Muscle layer of colon (tissue), 2 donors: ENCODE data around the gene ZFPM1.
"Not testable (repeated sequence)": the region's sequence is repeated elsewhere in the genome, so short reads cannot be mapped to it uniquely, and the experiment has no call there.

Source experiments
- H3K27ac ChIP-seq: one replicate; pipeline ENCODE4 v1.7.0; 2013; ENCODE audit warnings: low read depth, mild to moderate bottlenecking, low read length, moderate library complexity
- H3K27me3 ChIP-seq, 2 donors: one replicate each; pipeline ENCODE4 v1.7.0; 2013; ENCODE audit warnings: low read length in 2 of 2, mild to moderate bottlenecking in 2 of 2; ENCODE audit not compliant: insufficient read depth in 2 of 2, control insufficient read depth in 1 of 2
- H3K36me3 ChIP-seq: one replicate; pipeline ENCODE4 v1.7.0; 2013; ENCODE audit warnings: mild to moderate bottlenecking, low read length; ENCODE audit not compliant: insufficient read depth
- H3K4me1 ChIP-seq: one replicate; pipeline ENCODE4 v1.7.0; 2013; ENCODE audit warnings: mild to moderate bottlenecking, low read length; ENCODE audit not compliant: insufficient read depth
- H3K4me3 ChIP-seq, 2 donors: one replicate each; pipeline ENCODE4 v1.7.0; 2013; ENCODE audit warnings: low read length in 2 of 2, low read depth in 1 of 2, mild to moderate bottlenecking in 1 of 2, moderate library complexity in 1 of 2
- H3K9ac ChIP-seq: one replicate; pipeline ENCODE4 v1.7.0; 2013; ENCODE audit warnings: low read length
- H3K9me3 ChIP-seq: one replicate; pipeline ENCODE4 v1.7.0; 2013; ENCODE audit warnings: mild to moderate bottlenecking, low read length
- donor health status: abdominal sarcoma.
- donor health status: Adenocarcinoma of cecum.

ZFPM1 gene

DNA sequence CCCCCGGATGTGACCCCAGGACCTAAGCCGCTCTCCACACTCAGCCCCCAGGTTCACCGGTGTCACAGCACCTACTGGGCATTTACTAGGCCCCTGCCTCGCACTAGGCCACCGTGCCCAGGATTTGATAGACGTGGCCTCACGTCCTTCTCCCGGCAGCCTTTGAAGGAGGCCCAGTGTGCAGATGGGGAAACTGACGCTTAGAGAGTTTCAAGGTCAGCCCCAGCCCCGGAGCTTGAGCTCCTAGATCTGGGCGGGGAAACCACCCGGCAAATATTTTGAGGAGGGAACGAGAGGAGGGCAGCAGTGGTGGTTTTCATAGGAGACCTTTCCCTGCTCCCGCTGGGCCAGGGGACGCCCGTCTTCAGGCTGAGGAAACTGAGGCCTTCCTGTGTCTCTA is 10.3 kb downstream of the ZFPM1 start:
- H3K4me3 ChIP-seq, result no peak overlapping the region
- no peak overlapping the region for H3K27ac ChIP-seq
- no peak overlapping the region for H3K9ac ChIP-seq
- H3K36me3 ChIP-seq, result no peaks in the 10 kb centered on the region
- H3K27me3 ChIP-seq, result peaks cover 0 to 38% of the 10 kb centered on the region in 2 donors
- H3K9me3 ChIP-seq, result no peaks in the 10 kb centered on the region
- H3K4me1 ChIP-seq, result no peaks in the 10 kb centered on the region

DNA sequence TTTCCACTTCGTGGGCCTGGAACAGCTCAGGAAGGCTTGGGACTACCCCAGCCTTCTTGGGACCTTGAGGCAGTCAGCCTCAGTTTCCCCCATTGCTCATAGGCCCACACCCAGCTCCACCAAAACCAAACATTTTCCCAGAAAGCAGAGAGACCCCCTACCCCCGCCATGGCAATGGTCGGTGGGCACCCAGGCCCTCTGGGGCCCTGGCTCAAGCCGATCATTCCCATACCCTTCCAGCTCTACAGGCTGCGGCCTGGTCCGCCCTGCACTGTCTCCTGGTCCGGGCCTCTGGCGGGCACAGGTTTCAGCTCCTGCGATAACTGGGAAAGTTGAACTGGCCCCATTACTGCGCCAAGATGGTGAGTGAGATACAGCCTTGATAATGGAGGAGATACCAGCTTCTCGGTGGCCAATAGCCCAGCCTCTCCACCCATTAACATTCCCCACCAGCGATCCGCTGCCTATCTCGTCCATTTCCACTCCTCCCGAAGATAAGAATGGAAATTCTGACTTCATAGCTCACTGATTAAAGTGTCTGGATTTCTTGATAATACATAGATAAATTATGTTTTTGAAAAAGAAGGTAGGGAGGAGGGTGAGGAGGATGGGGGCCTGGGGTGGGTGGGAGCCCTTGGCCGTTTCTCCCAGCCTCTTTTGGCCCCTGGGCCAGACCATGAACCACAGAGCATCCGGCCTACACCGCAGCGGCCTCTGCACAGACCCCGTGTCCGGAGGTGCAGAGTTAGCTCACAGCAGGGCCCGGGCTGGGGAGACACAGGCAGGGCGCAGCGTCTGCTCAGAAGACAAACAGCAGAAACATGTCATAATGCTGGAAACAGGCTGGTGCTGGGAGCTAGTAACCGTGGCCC is 11.6 kb downstream of the ZFPM1 start:
- Histone ChIP-seq H3K27ac (no peak overlapping the region), H3K36me3 (no peaks in the 10 kb centered on the region), H3K4me1 (no peaks in the 10 kb centered on the region), H3K9me3 (no peaks in the 10 kb centered on the region), H3K9ac (no peak overlapping the region), H3K27me3 (peaks cover 0 to 35% of the 10 kb centered on the region in 2 donors), H3K4me3 (no peak overlapping the region)

GRCh38 chr16:88465387-88465983 is 12.4 kb downstream of the ZFPM1 start:
- Histone ChIP-seq H3K9ac (no peak overlapping the region), H3K4me3 (no peak overlapping the region), H3K4me1 (no peaks in the 10 kb centered on the region), H3K27me3 (peaks cover 0 to 31% of the 10 kb centered on the region in 2 donors), H3K36me3 (no peaks in the 10 kb centered on the region), H3K27ac (no peak overlapping the region), H3K9me3 (no peaks in the 10 kb centered on the region)

GRCh38 chr16:88466175-88466862 is 13.2 kb downstream of the ZFPM1 start:
- no peaks in the 10 kb centered on the region for H3K36me3 ChIP-seq
- H3K4me3 ChIP-seq, result no peak overlapping the region
- H3K9ac ChIP-seq, result no peak overlapping the region
- H3K27ac ChIP-seq, result no peak overlapping the region
- peaks cover 0 to 28% of the 10 kb centered on the region in 2 donors for H3K27me3 ChIP-seq
- H3K4me1 ChIP-seq, result no peaks in the 10 kb centered on the region
- no peaks in the 10 kb centered on the region for H3K9me3 ChIP-seq

DNA sequence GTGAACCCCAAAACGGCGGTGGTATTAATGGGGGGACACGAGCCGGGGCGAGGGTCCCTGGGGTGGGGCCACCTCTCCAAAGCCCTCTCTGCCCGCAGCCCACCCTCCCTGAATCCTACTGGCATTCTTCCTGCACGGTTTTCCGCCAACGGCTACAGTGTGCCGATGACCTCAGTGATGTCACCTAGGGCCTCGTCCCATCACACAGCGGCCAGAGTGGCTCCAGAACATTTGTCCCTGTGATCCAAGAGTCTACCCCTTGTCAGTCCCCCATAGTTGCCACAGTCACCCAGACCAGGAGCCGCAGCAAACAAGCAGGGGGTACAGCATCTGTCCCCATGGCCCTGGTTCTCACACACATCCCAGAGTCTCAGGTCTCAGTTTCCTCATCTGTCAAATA is 13.9 kb downstream of the ZFPM1 start:
- no peaks in the 10 kb centered on the region for H3K4me1 ChIP-seq
- H3K9me3 ChIP-seq, result no peaks in the 10 kb centered on the region
- no peak overlapping the region for H3K4me3 ChIP-seq
- no peaks in the 10 kb centered on the region for H3K36me3 ChIP-seq
- H3K9ac ChIP-seq, result no peak overlapping the region
- H3K27ac ChIP-seq, result no peak overlapping the region
- H3K27me3 ChIP-seq, result peaks cover 0 to 22% of the 10 kb centered on the region in 2 donors

DNA sequence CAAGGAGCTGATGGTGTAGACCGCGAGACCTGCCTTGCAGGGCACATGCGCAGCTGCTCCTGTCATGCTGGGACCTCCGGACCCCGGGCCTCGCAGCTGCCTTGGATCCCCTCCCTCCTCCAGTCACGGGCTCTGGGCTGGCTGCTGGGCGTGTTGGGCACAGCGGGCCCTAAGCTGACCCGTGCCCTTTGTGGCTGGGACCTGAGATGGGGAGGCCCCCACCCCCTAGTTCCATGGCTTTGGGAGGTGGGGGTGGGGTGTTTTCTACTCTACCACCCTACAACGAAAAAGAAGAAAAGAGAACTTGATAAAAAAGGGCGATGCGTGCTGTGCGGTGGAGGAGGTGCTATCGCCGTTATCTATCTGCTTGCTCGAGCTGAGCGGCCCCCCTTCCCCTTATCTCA is 14.5 kb downstream of the ZFPM1 start:
- H3K4me1 ChIP-seq, result no peaks in the 10 kb centered on the region
- no peaks in the 10 kb centered on the region for H3K36me3 ChIP-seq
- H3K27ac ChIP-seq, result no peak overlapping the region
- peaks cover 0 to 17% of the 10 kb centered on the region in 2 donors for H3K27me3 ChIP-seq
- no peak overlapping the region for H3K4me3 ChIP-seq
- no peaks in the 10 kb centered on the region for H3K9me3 ChIP-seq
- H3K9ac ChIP-seq, result no peak overlapping the region

DNA sequence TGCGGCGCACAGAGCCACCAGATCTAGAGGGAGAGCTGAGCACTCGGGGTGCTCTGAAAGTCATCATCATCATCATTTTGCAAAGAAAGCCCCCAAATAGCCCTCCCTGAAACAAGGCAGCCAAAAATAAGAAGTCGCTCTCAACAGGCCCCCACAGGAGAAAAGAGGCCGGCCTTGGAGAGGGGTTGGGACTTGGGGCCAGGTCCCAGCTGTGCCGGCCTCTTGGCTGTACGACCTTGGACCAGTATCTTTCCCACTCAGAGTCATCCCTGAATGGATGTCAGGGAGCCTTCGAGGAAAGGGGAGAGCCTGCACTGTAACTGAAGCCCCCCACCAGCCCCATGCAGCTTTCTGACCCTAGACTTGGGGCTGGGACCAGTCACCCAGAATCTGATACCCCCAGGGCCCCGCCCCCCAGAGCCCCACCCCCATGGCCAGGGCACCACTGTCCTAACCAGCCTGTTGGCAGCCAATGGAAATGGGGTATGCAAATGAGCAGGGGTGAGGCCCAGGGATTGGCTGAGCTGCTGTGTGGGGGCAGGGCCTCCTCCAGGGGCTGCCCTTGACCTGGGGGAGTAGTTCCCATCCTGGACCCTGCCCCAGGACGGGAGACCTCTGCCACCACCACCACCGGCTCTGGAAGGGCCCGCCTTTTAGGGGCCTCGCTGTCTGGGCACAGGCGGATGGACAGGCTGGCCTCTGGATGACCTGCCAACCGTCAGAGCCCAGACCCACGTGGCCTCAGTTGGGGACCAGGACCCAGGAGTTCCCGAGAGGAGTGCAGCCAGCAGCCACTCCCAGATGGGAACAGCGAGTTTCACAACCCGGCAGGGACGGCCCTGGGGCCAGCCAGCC is 15.4 kb downstream of the ZFPM1 start:
- H3K27me3 ChIP-seq, result peaks cover 0 to 17% of the 10 kb centered on the region in 2 donors
- no peaks in the 10 kb centered on the region for H3K9me3 ChIP-seq
- no peak overlapping the region for H3K9ac ChIP-seq
- H3K4me1 ChIP-seq, result no peaks in the 10 kb centered on the region
- no peak overlapping the region for H3K4me3 ChIP-seq
- H3K27ac ChIP-seq, result no peak overlapping the region
- H3K36me3 ChIP-seq, result no peaks in the 10 kb centered on the region

GRCh38 chr16:88469615-88470395 is 16.7 kb downstream of the ZFPM1 start:
- H3K36me3 ChIP-seq, result no peaks in the 10 kb centered on the region
- no peak overlapping the region for H3K27ac ChIP-seq
- no peaks in the 10 kb centered on the region for H3K4me1 ChIP-seq

DNA sequence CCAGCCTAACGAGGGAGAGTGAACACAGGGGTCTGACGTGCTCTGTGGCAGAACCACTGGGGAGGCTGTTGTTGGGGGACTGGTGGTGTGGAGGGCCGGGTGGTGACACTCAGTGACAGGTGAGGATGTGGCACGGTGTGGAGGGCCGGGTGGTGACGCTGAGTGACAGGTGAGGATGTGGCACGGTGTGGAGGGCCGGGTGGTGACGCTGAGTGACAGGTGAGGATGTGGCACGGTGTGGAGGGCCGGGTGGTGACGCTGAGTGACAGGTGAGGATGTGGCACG is 17.3 kb downstream of the ZFPM1 start:
- H3K27ac ChIP-seq, H3K9me3 ChIP-seq, H3K4me1 ChIP-seq, H3K4me3 ChIP-seq, H3K36me3 ChIP-seq, H3K9ac ChIP-seq: not testable (repeated sequence)
- H3K27me3 ChIP-seq, result peaks cover 0 to 12% of the 10 kb centered on the region in 2 donors

More at GRCh38 chr16:88469615-88470395, 16.7 kb downstream of the ZFPM1 start:
- Histone ChIP-seq H3K9me3 (no peaks in the 10 kb centered on the region), H3K9ac (no peak overlapping the region), H3K27me3 (peaks cover 0 to 12% of the 10 kb centered on the region in 2 donors), H3K4me3 (no peak overlapping the region)

- H3K4me3 ChIP-seq, H3K9ac ChIP-seq, H3K9me3 ChIP-seq, H3K36me3 ChIP-seq, H3K4me1 ChIP-seq, H3K27ac ChIP-seq: not testable (repeated sequence)
- peaks cover 0 to 12% of the 10 kb centered on the region in 2 donors for H3K27me3 ChIP-seq
These were observed 17.6 kb downstream of the ZFPM1 start for GRCh38 chr16:88470696-88471095.
